GM12878 (cell line): ENCODE results near the gene SEL1L. TPM values are rescaled to one million over a fixed set of nuclear protein-coding genes. Genes with fewer than 3 reads are reported as not detected.

Experiments used
- JUNB ChIP-seq: IDR thresholded peaks from 2 replicates; pipeline ENCODE4 v1.6.1; 2016; ENCODE audit warnings: antibody characterized with exemption, mild to moderate bottlenecking
- MYB ChIP-seq: fragments of 150-350 bp; IDR thresholded peaks from 2 replicates; pipeline ENCODE4 v1.6.1; 2014; ENCODE audit warnings: mild to moderate bottlenecking, low read depth, low read length, borderline replicate concordance
- SREBF2 ChIP-seq: IDR thresholded peaks from 2 replicates; pipeline ENCODE4 v1.6.1; 2012; ENCODE audit warnings: mild to moderate bottlenecking, low read length
- TBL1XR1 ChIP-seq: IDR thresholded peaks from 2 replicates; pipeline ENCODE4 v1.6.1; 2012; ENCODE audit warnings: low read depth, low read length, improper control_type of control experiment
- polyA plus RNA-seq, 11 experiments: library from polyadenylated mRNA; depleted of rRNA in 4 of 11; unstranded in 6 of 11; stranded (reverse) in 5 of 11; fragments of >200 nt; fragmentation: Nextera tagmentation in 4 of 11; fragmentation: Illumina TruSeq in 1 of 11; extraction: Ambion mirVana in 4 of 11; extraction: Trizol in 1 of 11; gene quantifications; 1 replicate in 1 of 11; 2 replicates in 10 of 11; pipeline versions ENCODE4 v1.2.1 to v1.2.3, GENCODE V29; 2011 to 2016; ENCODE audit warnings: inconsistent platforms in 2 of 11, missing spikeins in 2 of 11, low read depth in 1 of 11
- total RNA-seq, 4 experiments: library from RNA; depleted of rRNA in 3 of 4; stranded (reverse); fragments of >200 nt in 3 of 4; fragmentation: Illumina TruSeq in 1 of 4; extraction: Trizol in 1 of 4; gene quantifications; 2 replicates each; pipeline versions ENCODE4 v1.2.1 to v1.2.3, GENCODE V29; 2013 to 2021
- TF ChIP-seq, protein P1 (sequence below): fragments of 450-650 bp; IDR thresholded peaks from 2 replicates; pipeline ENCODE4 v1.6.1; 2017; ENCODE audit warnings: mild to moderate bottlenecking, moderate library complexity
- TF ChIP-seq, protein P2 (sequence below): IDR thresholded peaks from 2 replicates; pipeline ENCODE4 v1.6.1; 2012; ENCODE audit warnings: mild to moderate bottlenecking, low read depth, low read length

SEL1L gene
- total and polyA plus RNA-seq, 10 of the 15 experiments (the other 5 are each of a cell fraction or from before 2014, with no cell fraction given), result 13.4 to 57.2 (median 31.7) TPM

DNA sequence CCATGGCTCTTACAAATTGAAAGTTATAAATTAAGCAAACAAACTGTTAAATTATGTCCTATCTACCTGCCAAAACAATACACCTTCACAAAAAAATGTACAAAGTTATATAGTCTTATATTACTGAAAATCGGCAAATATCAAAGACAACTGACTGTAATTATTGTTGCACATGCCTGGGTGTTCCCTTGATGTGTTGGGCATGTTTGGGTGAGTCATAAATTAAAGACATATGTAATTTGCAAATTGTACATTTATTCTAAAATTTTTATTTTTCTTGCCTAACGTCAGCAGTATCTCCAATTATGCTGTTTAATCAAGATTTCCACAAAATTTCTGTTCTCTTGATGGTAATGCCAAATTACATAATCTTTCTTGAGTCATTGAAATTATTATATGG is 22.0 kb upstream of the SEL1L start (continued):
- TF ChIP-seq, protein P1, sequence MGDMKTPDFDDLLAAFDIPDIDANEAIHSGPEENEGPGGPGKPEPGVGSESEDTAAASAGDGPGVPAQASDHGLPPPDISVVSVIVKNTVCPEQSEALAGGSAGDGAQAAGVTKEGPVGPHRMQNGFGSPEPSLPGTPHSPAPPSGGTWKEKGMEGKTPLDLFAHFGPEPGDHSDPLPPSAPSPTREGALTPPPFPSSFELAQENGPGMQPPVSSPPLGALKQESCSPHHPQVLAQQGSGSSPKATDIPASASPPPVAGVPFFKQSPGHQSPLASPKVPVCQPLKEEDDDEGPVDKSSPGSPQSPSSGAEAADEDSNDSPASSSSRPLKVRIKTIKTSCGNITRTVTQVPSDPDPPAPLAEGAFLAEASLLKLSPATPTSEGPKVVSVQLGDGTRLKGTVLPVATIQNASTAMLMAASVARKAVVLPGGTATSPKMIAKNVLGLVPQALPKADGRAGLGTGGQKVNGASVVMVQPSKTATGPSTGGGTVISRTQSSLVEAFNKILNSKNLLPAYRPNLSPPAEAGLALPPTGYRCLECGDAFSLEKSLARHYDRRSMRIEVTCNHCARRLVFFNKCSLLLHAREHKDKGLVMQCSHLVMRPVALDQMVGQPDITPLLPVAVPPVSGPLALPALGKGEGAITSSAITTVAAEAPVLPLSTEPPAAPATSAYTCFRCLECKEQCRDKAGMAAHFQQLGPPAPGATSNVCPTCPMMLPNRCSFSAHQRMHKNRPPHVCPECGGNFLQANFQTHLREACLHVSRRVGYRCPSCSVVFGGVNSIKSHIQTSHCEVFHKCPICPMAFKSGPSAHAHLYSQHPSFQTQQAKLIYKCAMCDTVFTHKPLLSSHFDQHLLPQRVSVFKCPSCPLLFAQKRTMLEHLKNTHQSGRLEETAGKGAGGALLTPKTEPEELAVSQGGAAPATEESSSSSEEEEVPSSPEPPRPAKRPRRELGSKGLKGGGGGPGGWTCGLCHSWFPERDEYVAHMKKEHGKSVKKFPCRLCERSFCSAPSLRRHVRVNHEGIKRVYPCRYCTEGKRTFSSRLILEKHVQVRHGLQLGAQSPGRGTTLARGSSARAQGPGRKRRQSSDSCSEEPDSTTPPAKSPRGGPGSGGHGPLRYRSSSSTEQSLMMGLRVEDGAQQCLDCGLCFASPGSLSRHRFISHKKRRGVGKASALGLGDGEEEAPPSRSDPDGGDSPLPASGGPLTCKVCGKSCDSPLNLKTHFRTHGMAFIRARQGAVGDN, result no peak
- TF ChIP-seq MYB, result no peak
- TF ChIP-seq, protein P2, sequence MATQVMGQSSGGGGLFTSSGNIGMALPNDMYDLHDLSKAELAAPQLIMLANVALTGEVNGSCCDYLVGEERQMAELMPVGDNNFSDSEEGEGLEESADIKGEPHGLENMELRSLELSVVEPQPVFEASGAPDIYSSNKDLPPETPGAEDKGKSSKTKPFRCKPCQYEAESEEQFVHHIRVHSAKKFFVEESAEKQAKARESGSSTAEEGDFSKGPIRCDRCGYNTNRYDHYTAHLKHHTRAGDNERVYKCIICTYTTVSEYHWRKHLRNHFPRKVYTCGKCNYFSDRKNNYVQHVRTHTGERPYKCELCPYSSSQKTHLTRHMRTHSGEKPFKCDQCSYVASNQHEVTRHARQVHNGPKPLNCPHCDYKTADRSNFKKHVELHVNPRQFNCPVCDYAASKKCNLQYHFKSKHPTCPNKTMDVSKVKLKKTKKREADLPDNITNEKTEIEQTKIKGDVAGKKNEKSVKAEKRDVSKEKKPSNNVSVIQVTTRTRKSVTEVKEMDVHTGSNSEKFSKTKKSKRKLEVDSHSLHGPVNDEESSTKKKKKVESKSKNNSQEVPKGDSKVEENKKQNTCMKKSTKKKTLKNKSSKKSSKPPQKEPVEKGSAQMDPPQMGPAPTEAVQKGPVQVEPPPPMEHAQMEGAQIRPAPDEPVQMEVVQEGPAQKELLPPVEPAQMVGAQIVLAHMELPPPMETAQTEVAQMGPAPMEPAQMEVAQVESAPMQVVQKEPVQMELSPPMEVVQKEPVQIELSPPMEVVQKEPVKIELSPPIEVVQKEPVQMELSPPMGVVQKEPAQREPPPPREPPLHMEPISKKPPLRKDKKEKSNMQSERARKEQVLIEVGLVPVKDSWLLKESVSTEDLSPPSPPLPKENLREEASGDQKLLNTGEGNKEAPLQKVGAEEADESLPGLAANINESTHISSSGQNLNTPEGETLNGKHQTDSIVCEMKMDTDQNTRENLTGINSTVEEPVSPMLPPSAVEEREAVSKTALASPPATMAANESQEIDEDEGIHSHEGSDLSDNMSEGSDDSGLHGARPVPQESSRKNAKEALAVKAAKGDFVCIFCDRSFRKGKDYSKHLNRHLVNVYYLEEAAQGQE, result no peak
- no peak for TF ChIP-seq SREBF2
- TF ChIP-seq TBL1XR1, result no peak
- TF ChIP-seq JUNB, result no peak
